Fibroblast of pulmonary artery (primary cell): ENCODE data around the gene ITPR1.

ENCODE experiments used
- DNase-seq: peaks from one replicate; pipeline ENCODE4 v3.0.0-alpha.2; 2010; ENCODE audit warnings: low read depth
- H3K4me3 ChIP-seq: replicated peaks from 2 replicates; pipeline ENCODE4 v1.5.1; 2011; ENCODE audit warnings: low read depth, mild to moderate bottlenecking, control low read depth, low read length, moderate library complexity
- CTCF ChIP-seq: IDR thresholded peaks from 2 replicates; pipeline ENCODE4 v1.5.1; 2011; ENCODE audit warnings: mild to moderate bottlenecking, control low read depth, low read length, inconsistent platforms; ENCODE audit errors: missing control alignments

The ITPR1 gene

GRCh38 chr3:4785551-4785950 is 292.4 kb downstream of the ITPR1 start:
- TF ChIP-seq CTCF = no peak
- DNase-seq = no peak
- H3K4me3 ChIP-seq = no peak overlapping the region

GRCh38 chr3:4786431-4786830 is 293.3 kb downstream of the ITPR1 start:
- no peak for DNase-seq
- no peak overlapping the region for H3K4me3 ChIP-seq
- no peak for TF ChIP-seq CTCF

GRCh38 chr3:4791358-4791757 is 298.2 kb downstream of the ITPR1 start:
- no peak for TF ChIP-seq CTCF
- no peak for DNase-seq
- no peak overlapping the region for H3K4me3 ChIP-seq

- no peak overlapping the region for H3K4me3 ChIP-seq
- no peak for DNase-seq
- TF ChIP-seq CTCF = no peak
Observed at GRCh38 chr3:4793311-4793710, 300.2 kb downstream of the ITPR1 start.

- DNase-seq = no peak
- TF ChIP-seq CTCF = no peak
- H3K4me3 ChIP-seq = no peak overlapping the region
Observed at GRCh38 chr3:4794331-4794730, 301.2 kb downstream of the ITPR1 start.

- TF ChIP-seq CTCF = no peak
- DNase-seq = no peak
- H3K4me3 ChIP-seq = no peak overlapping the region
Observed at GRCh38 chr3:4794798-4795197, 301.6 kb downstream of the ITPR1 start.

- no peak overlapping the region for H3K4me3 ChIP-seq
- no peak for DNase-seq
- TF ChIP-seq CTCF = no peak
Observed at GRCh38 chr3:4795905-4796304, 302.8 kb downstream of the ITPR1 start.
